Effector memory CD4-positive, alpha-beta T cell (primary cell): Measurements from ENCODE around the gene NKAIN4.

Experiments used
- DNase-seq, 3 donors: peaks; one replicate each; pipeline ENCODE4 v3.0.0-alpha.2; 2020
- H3K27ac ChIP-seq: 2 replicates; pipeline ENCODE4 v1.7.0; 2013; ENCODE audit warnings: mild to moderate bottlenecking, low read length, moderate library complexity; ENCODE audit not compliant: insufficient read depth, poor library complexity, severe bottlenecking
- H3K27me3 ChIP-seq: replicated peaks from 2 replicates; pipeline ENCODE4 v1.7.0; 2013; ENCODE audit warnings: mild to moderate bottlenecking, low read length; ENCODE audit not compliant: insufficient read depth, control insufficient read depth, poor library complexity, severe bottlenecking
- H3K36me3 ChIP-seq: 2 replicates; pipeline ENCODE4 v1.7.0; 2013; ENCODE audit warnings: mild to moderate bottlenecking, low read length, moderate library complexity; ENCODE audit not compliant: control insufficient read depth, insufficient read depth
- H3K4me1 ChIP-seq: 2 replicates; pipeline ENCODE4 v1.7.0; 2013; ENCODE audit warnings: low read length, mild to moderate bottlenecking; ENCODE audit not compliant: control insufficient read depth, insufficient read depth, poor library complexity, severe bottlenecking
- H3K4me3 ChIP-seq: 2 replicates; pipeline ENCODE4 v1.7.0; 2013; ENCODE audit warnings: low read length, low read depth, mild to moderate bottlenecking; ENCODE audit not compliant: insufficient read depth, poor library complexity, severe bottlenecking
- H3K9me3 ChIP-seq: 2 replicates; pipeline ENCODE4 v1.7.0; 2013; ENCODE audit warnings: mild to moderate bottlenecking, low read length, moderate library complexity; ENCODE audit not compliant: control insufficient read depth

NKAIN4 gene

GRCh38 chr20:63289311-63290135, 35.3 kb upstream of the NKAIN4 start:
- no peaks in the 10 kb centered on the region for H3K9me3 ChIP-seq
- H3K27me3 ChIP-seq, result peaks cover under 1% of the 10 kb centered on the region
- H3K27ac ChIP-seq, result no peak overlapping the region
- no peak overlapping the region for H3K4me3 ChIP-seq
- no peak for DNase-seq
- peaks cover 27% of the 10 kb centered on the region for H3K36me3 ChIP-seq
- H3K4me1 ChIP-seq, result peaks cover 9% of the 10 kb centered on the region

- H3K36me3 ChIP-seq, result peaks cover 27% of the 10 kb centered on the region
- DNase-seq, result no peak
- no peak overlapping the region for H3K27ac ChIP-seq
Measured at GRCh38 chr20:63288581-63289251, 34.5 kb upstream of the NKAIN4 start.

GRCh38 chr20:63287697-63288580, 33.7 kb upstream of the NKAIN4 start:
- DNase-seq, result no peak
- Histone ChIP-seq H3K9me3 (no peaks in the 10 kb centered on the region), H3K27me3 (no peaks in the 10 kb centered on the region), H3K27ac (no peak overlapping the region), H3K36me3 (peaks cover 28% of the 10 kb centered on the region), H3K4me3 (no peak overlapping the region), H3K4me1 (peaks cover 9% of the 10 kb centered on the region)

More at GRCh38 chr20:63288581-63289251, 34.5 kb upstream of the NKAIN4 start:
- Histone ChIP-seq H3K27me3 (no peaks in the 10 kb centered on the region), H3K4me3 (no peak overlapping the region), H3K4me1 (peaks cover 9% of the 10 kb centered on the region), H3K9me3 (no peaks in the 10 kb centered on the region)

GRCh38 chr20:63286781-63287696, 32.8 kb upstream of the NKAIN4 start:
- peaks cover 35% of the 10 kb centered on the region for H3K36me3 ChIP-seq
- no peak overlapping the region for H3K4me3 ChIP-seq
- H3K27me3 ChIP-seq, result no peaks in the 10 kb centered on the region
- no peak for DNase-seq
- no peak overlapping the region for H3K27ac ChIP-seq
- H3K4me1 ChIP-seq, result peaks cover 9% of the 10 kb centered on the region
- H3K9me3 ChIP-seq, result no peaks in the 10 kb centered on the region

GRCh38 chr20:63285636-63286615, 31.7 kb upstream of the NKAIN4 start:
- H3K9me3 ChIP-seq, result no peaks in the 10 kb centered on the region
- H3K27ac ChIP-seq, result no peak overlapping the region
- H3K27me3 ChIP-seq, result no peaks in the 10 kb centered on the region
- DNase-seq, result no peak
- H3K4me3 ChIP-seq, result no peak overlapping the region
- H3K4me1 ChIP-seq, result peaks cover 6% of the 10 kb centered on the region
- H3K36me3 ChIP-seq, result peaks cover 43% of the 10 kb centered on the region

- no peak for DNase-seq
- Histone ChIP-seq H3K9me3 (no peaks in the 10 kb centered on the region), H3K27ac (no peak overlapping the region), H3K4me1 (peaks cover 3% of the 10 kb centered on the region), H3K27me3 (no peaks in the 10 kb centered on the region), H3K4me3 (peak overlapping the region; percentile 28), H3K36me3 (peaks cover 51% of the 10 kb centered on the region)
Measured at GRCh38 chr20:63284981-63285524, 30.8 kb upstream of the NKAIN4 start.

- H3K27ac ChIP-seq, result no peak overlapping the region
- peaks cover 3% of the 10 kb centered on the region for H3K4me1 ChIP-seq
- no peaks in the 10 kb centered on the region for H3K9me3 ChIP-seq
- H3K27me3 ChIP-seq, result no peaks in the 10 kb centered on the region
- H3K4me3 ChIP-seq, result peak overlapping the region; percentile 28
- H3K36me3 ChIP-seq, result peaks cover 53% of the 10 kb centered on the region
- DNase-seq, result no peak
Measured at GRCh38 chr20:63284544-63284949, 30.3 kb upstream of the NKAIN4 start.

- Histone ChIP-seq H3K36me3 (peaks cover 58% of the 10 kb centered on the region), H3K4me1 (peaks cover 3% of the 10 kb centered on the region), H3K27me3 (no peaks in the 10 kb centered on the region), H3K9me3 (no peaks in the 10 kb centered on the region), H3K4me3 (peak overlapping the region; percentile 28), H3K27ac (no peak overlapping the region)
- DNase-seq, result no peak
Measured at GRCh38 chr20:63284083-63284440, 29.8 kb upstream of the NKAIN4 start.
